Glutamatergic neuron (in vitro differentiated cells): Measurements from ENCODE around the gene CFAP99. TPM values are rescaled to one million over a fixed set of nuclear protein-coding genes. Genes with fewer than 3 reads are reported as not detected.

Experiments
- DNase-seq: peaks from one replicate; pipeline ENCODE4 v3.0.0; 2022
- H3K27ac Mint-ChIP-seq: one replicate; pipeline ENCODE4 v1.8.0; 2020; ENCODE audit warnings: mild to moderate bottlenecking, mixed read lengths, inconsistent platforms; ENCODE audit not compliant: unreplicated experiment
- H3K27me3 Mint-ChIP-seq: one replicate; pipeline ENCODE4 v1.8.0; 2020; ENCODE audit warnings: mild to moderate bottlenecking, moderate library complexity, mixed read lengths, inconsistent platforms; ENCODE audit not compliant: unreplicated experiment
- H3K36me3 Mint-ChIP-seq: one replicate; pipeline ENCODE4 v1.8.0; 2020; ENCODE audit warnings: mild to moderate bottlenecking, mixed read lengths, inconsistent platforms; ENCODE audit not compliant: unreplicated experiment
- H3K4me1 Mint-ChIP-seq: one replicate; pipeline ENCODE4 v1.8.0; 2020; ENCODE audit warnings: mild to moderate bottlenecking, low read depth, mixed read lengths, inconsistent platforms; ENCODE audit not compliant: unreplicated experiment
- H3K4me3 Mint-ChIP-seq: one replicate; pipeline ENCODE4 v1.8.0; 2020; ENCODE audit warnings: mild to moderate bottlenecking, mixed read lengths, inconsistent platforms; ENCODE audit not compliant: unreplicated experiment
- H3K9me3 Mint-ChIP-seq: one replicate; pipeline ENCODE4 v1.8.0; 2020; ENCODE audit warnings: mild to moderate bottlenecking, moderate library complexity, mixed read lengths, inconsistent platforms; ENCODE audit not compliant: unreplicated experiment
- CTCF ChIP-seq: fragments of 200-600 bp; sonication (generic); IDR thresholded peaks from one replicate; pipeline ENCODE4 v1.5.0; 2021; ENCODE audit not compliant: partially characterized antibody, unreplicated experiment
- total RNA-seq: library from RNA; stranded (reverse); fragmentation: NEBNext Ultra II Directional; extraction: Animal tissue kit (Norgen Biotek cat#: 25700); gene quantifications from one replicate; pipeline ENCODE4 v1.2.1, GENCODE V29; 2021; ENCODE audit not compliant: unreplicated experiment

CFAP99 gene
- total RNA-seq, 1 donor from 2014 or later = not detected

- peak overlapping the region; percentile 29 for H3K27ac Mint-ChIP-seq
- peaks cover 12% of the 10 kb centered on the region for H3K9me3 Mint-ChIP-seq
- H3K36me3 Mint-ChIP-seq = no peaks in the 10 kb centered on the region
- peaks cover 5% of the 10 kb centered on the region for H3K27me3 Mint-ChIP-seq
- no peak for TF ChIP-seq CTCF
- H3K4me3 Mint-ChIP-seq = peak overlapping the region; percentile 63
- peaks cover 6% of the 10 kb centered on the region for H3K4me1 Mint-ChIP-seq
- DNase-seq = peak; percentile 60
Measured at GRCh38 chr4:2402048-2402842, 16.5 kb upstream of the CFAP99 start.

GRCh38 chr4:2402941-2403340, 15.8 kb upstream of the CFAP99 start:
- no peak for TF ChIP-seq CTCF
- no peak for DNase-seq
- H3K4me3 Mint-ChIP-seq = no peak overlapping the region
- H3K27me3 Mint-ChIP-seq = peaks cover 6% of the 10 kb centered on the region
- no peak overlapping the region for H3K27ac Mint-ChIP-seq
- H3K9me3 Mint-ChIP-seq = peaks cover 9% of the 10 kb centered on the region
- H3K4me1 Mint-ChIP-seq = peaks cover 6% of the 10 kb centered on the region
- H3K36me3 Mint-ChIP-seq = no peaks in the 10 kb centered on the region

DNA sequence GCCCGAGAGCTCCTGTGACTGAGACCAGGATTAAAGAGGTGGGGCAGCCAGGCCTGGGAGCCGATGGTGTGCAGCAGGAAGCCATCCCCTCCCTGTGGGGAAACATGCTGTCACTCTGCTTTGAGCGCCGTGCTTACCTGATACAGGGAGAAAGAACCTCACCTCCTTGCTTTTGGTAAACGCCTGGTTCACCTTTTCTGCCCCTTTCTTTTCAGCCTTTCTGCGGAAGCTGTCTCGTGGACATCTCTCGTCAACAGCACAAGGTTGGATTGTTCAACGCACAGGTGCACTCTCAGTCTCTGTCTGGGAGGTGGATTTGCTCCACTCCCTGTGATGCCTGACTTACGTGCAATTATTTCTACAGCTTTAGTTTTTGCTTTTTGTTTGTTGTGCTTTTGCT, 12.3 kb upstream of the CFAP99 start:
- H3K4me1 Mint-ChIP-seq = peaks cover 6% of the 10 kb centered on the region
- H3K27ac Mint-ChIP-seq = no peak overlapping the region
- no peaks in the 10 kb centered on the region for H3K36me3 Mint-ChIP-seq
- no peak overlapping the region for H3K4me3 Mint-ChIP-seq
- no peak for TF ChIP-seq CTCF
- H3K9me3 Mint-ChIP-seq = peaks cover 1% of the 10 kb centered on the region
- H3K27me3 Mint-ChIP-seq = peaks cover 3% of the 10 kb centered on the region
- DNase-seq = no peak

GRCh38 chr4:2406920-2407319, 11.8 kb upstream of the CFAP99 start:
- no peak overlapping the region for H3K4me3 Mint-ChIP-seq
- H3K27ac Mint-ChIP-seq = no peak overlapping the region
- no peak for DNase-seq
- H3K36me3 Mint-ChIP-seq = no peaks in the 10 kb centered on the region
- TF ChIP-seq CTCF = no peak
- H3K27me3 Mint-ChIP-seq = peaks cover 3% of the 10 kb centered on the region
- H3K4me1 Mint-ChIP-seq = peaks cover 4% of the 10 kb centered on the region
- peaks cover 1% of the 10 kb centered on the region for H3K9me3 Mint-ChIP-seq

GRCh38 chr4:2407991-2408342, 10.8 kb upstream of the CFAP99 start:
- TF ChIP-seq CTCF = no peak
- H3K9me3 Mint-ChIP-seq = peaks cover 3% of the 10 kb centered on the region
- no peak overlapping the region for H3K4me3 Mint-ChIP-seq
- H3K36me3 Mint-ChIP-seq = no peaks in the 10 kb centered on the region
- peaks cover 5% of the 10 kb centered on the region for H3K4me1 Mint-ChIP-seq
- H3K27me3 Mint-ChIP-seq = peaks cover 6% of the 10 kb centered on the region
- no peak for DNase-seq
- no peak overlapping the region for H3K27ac Mint-ChIP-seq
